ENCODE results near the gene PPDPF.
A peak's percentile ranks its signal among the peaks of the same experiment; 100 is the strongest.
"Not testable (repeated sequence)": the region's sequence is repeated elsewhere in the genome, so short reads cannot be mapped to it uniquely, and the experiment has no call there.

Gene PPDPF

DNA sequence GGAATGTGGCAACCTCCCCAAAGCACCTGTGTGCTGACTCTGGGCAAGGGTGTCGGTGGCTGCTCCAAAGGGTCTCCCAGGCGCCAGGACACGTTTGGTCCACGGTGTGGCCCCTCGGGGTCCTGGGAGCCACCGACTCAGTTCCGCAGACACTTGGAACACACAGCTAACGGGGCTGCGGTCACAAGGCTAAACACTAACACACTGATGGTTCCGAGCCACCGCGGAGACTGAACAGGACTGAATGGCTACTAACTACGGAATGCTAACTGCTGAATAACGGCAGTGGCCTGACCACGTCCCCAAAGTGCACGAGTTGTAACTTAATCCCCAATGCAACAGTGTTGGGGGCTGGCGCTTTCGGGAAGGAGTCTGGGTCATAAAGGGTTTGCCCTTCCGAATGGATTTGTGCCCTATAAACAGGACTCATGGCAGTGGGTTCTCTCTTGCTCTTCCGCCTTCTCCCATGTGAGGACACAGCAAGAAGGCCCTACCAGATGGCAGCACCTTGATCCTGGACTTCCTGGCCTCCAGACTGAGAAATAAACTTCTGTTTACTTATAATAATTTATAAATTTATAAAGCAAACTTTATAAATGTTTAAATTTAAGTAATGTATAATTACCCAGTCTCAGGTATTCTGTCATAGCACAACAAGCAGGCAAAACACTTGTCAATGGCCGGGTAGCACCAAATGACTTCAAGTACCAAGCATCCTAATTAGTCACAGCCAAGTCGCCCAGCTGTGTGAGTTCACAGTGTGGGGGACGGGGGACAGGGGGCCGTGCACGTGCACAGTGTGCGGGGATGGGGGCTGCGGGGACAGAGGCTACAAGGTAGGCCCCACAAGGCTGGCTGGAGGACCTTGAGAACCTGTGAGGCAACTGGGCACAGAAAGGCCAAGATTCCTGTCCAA is 19.4 kb upstream of the PPDPF start:
- DNase-seq, result no peak

GRCh38 chr20:63501818-63502670 is 18.5 kb upstream of the PPDPF start:
- DNase-seq, result no peak

- DNase-seq, result no peak
Observed at GRCh38 chr20:63502671-63503172, 17.8 kb upstream of the PPDPF start.

GRCh38 chr20:63503524-63503923 is 17.0 kb upstream of the PPDPF start:
- no peak for DNase-seq

- no peak for DNase-seq
Observed at GRCh38 chr20:63504642-63505041, 15.9 kb upstream of the PPDPF start.

DNA sequence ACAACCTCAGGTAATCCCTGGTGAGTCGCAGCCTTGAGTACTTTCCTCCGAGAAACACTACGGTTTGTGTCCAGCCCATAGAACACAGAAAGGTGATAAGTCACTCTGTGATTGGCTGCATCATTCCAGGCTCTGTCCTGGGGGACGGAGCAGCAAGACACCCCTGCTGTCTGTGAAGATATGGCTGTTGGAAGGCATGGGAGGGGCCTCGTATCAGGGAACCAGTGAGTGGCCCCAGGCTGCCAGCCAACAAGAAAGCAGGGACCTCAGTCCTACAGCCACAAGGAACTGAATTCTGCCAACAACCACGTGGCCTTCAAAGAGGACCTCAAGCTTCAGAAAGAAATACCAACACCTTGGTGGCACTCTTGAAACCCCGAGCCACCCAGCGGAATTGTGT is 15.3 kb upstream of the PPDPF start:
- DNase-seq, result no peak

DNA sequence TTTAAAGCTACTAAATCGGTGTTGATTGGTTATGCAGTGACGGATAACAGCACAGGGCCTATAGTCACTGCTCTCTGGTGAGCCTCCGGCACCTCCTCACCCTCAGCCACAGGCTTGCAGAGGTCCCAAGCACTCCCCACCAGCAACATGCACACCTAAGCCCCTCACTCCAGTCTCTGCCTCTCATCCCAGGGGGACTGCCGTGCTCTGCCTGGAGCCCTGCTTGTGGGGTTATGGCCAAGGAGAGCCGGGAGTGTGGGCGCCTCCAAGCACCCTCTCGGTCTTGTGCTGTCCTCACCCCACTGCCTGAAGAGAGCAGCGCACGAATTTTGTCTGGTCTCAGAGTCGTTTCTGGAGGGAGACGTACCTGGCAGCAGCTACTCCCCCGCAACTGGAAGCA is 14.8 kb upstream of the PPDPF start:
- DNase-seq, result no peak

GRCh38 chr20:63507083-63507743 is 13.4 kb upstream of the PPDPF start:
- no peak for DNase-seq

DNA sequence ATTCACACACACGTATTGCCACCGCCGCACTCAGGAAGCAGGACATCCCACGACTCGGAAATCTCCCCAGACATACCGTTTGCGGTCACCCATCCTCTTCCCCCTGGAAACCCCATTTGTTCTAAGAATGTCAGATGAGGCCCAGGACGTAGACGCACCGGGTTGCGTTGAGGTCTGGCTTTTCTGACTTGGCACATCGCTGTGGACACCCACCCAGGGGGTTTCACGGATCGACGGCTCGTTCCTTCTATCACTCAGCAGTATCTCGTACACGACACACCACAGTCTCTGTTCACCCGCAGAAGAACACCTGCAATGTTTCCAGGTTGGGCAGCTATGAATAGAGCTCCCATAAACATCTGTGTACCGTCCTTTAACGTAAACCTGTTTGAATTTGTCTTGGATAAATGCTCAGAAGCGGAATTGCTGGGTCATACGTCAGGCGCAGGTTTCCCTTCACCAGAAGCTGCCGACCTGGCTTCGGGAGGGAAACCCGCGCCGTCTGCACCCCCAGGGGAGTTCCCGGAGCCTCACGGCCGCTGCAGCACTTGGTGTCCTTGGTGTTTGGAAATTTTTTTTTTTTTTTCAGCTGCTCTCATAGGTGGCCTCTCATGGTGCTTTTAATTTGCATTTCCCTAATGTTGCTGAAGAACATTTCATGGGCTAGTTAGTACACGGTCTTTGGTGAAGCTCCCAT is 12.3 kb upstream of the PPDPF start:
- no peak for DNase-seq

- no peak for DNase-seq
Observed at GRCh38 chr20:63509088-63509564, 11.4 kb upstream of the PPDPF start.

DNA sequence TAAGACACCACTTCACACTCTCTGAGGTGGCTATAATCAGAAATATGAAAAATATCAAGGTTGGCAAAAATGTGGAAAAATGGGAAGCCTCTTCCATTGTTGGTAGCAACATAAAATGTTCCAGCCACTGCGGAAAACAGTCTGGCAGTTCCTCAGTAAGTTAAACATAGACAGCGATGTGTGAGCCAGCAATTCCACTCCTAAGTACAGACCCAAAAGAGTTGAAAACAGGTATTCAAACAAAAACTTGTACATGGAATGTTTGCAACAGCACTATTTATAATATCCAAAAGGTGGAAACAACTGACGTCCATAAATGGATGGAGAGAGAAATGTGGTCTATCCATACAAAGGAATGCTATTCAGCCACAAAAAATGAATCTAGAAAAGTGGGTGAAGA is 7.4 kb upstream of the PPDPF start:
- DNase-seq, result no peak

DNA sequence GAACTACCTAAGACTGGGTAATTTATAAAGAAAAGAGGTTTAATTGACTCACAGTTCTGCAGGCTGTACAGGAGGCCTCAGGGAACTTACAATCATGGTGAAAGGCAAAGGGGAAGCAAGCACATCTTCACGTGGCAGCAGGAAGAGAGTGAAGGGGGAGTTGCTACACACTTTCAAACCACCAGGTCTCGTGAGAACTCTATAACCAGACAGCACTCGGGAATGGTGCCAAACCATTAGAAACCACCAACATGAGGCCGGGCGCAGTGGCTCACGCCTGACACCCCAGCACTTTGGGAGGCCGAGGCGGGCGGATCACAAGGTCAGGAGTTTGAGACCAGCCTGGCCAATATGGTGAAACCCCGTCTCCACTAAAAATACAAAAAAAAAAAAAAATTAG is 6.0 kb upstream of the PPDPF start:
- DNase-seq, result not testable (repeated sequence)

DNA sequence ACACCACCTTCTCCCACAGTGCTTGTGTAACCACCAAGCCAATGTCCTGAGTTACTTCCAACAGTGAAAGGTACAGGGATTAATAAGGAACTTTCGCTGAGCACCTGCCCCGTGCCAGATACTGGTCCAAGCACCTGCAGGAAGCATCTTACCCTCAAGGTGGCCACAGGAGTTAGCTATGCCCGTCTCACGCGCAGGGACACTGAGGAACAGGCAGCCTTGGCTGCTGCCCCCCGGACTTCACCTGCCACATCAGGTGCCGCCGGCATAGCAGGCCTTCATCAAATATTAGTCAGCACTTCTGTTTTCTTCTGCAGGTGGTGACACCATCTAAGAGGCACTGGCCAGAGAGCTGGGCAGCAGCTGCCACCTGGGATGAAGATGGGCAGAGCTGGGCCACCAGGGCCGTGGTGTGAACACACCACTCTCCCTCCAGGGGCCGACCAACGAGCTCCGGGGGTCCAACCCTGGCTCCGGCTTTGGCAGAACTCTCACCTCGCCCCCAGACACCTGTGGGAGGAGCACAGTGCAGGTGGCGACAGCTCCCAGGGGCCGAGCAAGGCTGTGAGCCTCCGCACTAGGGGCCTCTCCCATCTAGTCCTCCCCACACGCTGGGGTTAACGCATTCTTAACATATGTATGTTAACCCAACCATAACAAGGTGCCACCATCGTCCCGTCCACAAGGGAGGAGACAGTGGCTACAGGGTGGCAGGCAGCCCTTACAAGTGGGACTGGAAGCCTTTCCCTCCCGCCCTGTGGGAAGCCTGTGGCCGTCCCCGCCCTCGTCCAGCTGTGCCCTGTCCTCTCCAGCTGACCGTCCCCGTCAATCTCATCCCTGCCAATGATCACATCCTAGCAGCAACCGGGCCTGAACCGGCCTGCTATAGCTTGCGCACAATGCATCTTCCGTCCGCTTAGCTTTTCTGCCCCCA is 2.9 kb upstream of the PPDPF start:
- no peak for DNase-seq

- DNase-seq, result no peak
Observed at GRCh38 chr20:63518351-63518861, 2.2 kb upstream of the PPDPF start.

DNA sequence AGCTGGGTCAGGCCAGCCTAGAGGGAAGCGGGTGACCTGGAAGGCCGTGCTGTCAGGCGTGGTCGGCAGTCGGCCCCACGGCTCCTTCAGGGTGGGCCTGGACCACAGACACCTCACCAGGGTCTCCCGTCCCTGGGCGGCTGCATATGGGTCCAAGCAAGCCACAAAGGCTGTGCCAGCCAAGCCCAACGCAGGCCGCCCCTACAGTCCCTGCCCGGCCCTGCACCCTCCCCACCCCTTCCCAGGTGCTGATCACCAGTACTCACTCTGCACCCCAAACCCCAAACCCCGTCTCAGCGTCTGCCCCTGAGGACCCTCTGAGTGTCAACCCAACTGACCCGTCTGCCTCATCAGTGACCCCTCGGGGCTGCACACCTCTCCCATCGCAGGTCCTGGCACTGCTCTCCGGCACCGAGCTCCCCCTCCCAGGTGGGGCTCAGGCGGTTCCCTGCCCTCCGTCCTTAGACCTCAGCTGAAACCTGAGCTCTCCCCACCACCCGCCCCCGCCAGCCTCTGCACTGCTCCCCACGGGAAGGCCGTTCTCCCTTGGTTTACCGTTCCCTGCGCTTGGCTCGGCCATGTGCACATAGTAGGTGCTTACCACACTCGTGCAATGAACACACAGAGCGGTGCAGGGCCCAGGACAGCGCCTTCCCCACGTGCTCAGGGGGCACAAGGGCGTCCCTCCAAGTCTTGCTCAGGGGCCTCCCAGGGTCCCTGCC is 1.5 kb upstream of the PPDPF start:
- DNase-seq, result no peak

GRCh38 chr20:63519668-63520503 is 679 bp upstream of the PPDPF start:
- DNase-seq, result peak; percentile 62

- peak; percentile 77 for DNase-seq
Observed at GRCh38 chr20:63520934-63521601, 503 bp downstream of the PPDPF start.

- no peak for DNase-seq
Observed at GRCh38 chr20:63521602-63522001, 1.0 kb downstream of the PPDPF start.

Measured in fibroblast of skin of scalp (primary cell).